SU-DHL-6 (cell line): ENCODE measurements around the gene RASGRP3.

Experiments used
- H2AFZ ChIP-seq: fragments of 200-600 bp; sonication (generic); 2 replicates; pipeline ENCODE4 v1.6.1; 2014; ENCODE audit warnings: low read depth, mild to moderate bottlenecking, moderate library complexity, mixed read lengths, antibody characterized with exemption, low read length; ENCODE audit not compliant: severe bottlenecking
- H3F3A ChIP-seq: fragments of 200-600 bp; shearing (Covaris generic); 2 replicates; pipeline ENCODE4 v1.6.0; 2016; ENCODE audit warnings: antibody characterized with exemption, mild to moderate bottlenecking; ENCODE audit not compliant: insufficient read depth
- H3K27ac ChIP-seq: fragments of 200-600 bp; sonication (generic); 2 replicates; pipeline ENCODE4 v1.5.1; 2016; ENCODE audit warnings: low read depth, mild to moderate bottlenecking, low read length, moderate library complexity, mixed read lengths
- H3K27me3 ChIP-seq: fragments of 200-600 bp; sonication (generic), shearing (Covaris generic); 2 replicates; pipeline ENCODE4 v1.6.0; 2014; ENCODE audit warnings: mild to moderate bottlenecking, low read length
- H3K36me3 ChIP-seq: fragments of 200-600 bp; sonication (generic); 2 replicates; pipeline ENCODE4 v1.6.1; 2014; ENCODE audit warnings: mild to moderate bottlenecking, low read length, mixed read lengths
- H3K4me2 ChIP-seq: fragments of 300-600, 200-600 bp; shearing (Covaris generic), sonication (generic); 2 replicates; pipeline ENCODE4 v1.6.0; 2014; ENCODE audit warnings: low read length, low read depth, mild to moderate bottlenecking; ENCODE audit not compliant: poor library complexity, severe bottlenecking
- H3K4me3 ChIP-seq: fragments of 200-600 bp; sonication (generic); 2 replicates; pipeline ENCODE4 v1.5.1; 2014; ENCODE audit warnings: antibody characterized with exemption, low read length, mild to moderate bottlenecking, mixed read lengths; ENCODE audit not compliant: insufficient read depth, poor library complexity, severe bottlenecking
- H3K79me2 ChIP-seq: fragments of 200-600 bp; sonication (generic); 2 replicates; pipeline ENCODE4 v1.6.1; 2014; ENCODE audit warnings: mild to moderate bottlenecking, low read length, moderate library complexity; ENCODE audit not compliant: insufficient read depth
- H3K9ac ChIP-seq: fragments of 200-600 bp; sonication (generic); 2 replicates; pipeline ENCODE4 v1.7.0; 2014; ENCODE audit warnings: mild to moderate bottlenecking, low read length
- H3K9me2 ChIP-seq: fragments of 200-600 bp; sonication (generic); replicated peaks from 2 replicates; pipeline ENCODE4 v1.6.1; 2014; ENCODE audit warnings: low read length; ENCODE audit not compliant: insufficient read depth
- H3K9me3 ChIP-seq: fragments of 200-600 bp; sonication (generic); 2 replicates; pipeline ENCODE4 v1.6.1; 2014; ENCODE audit warnings: low read length, mixed read lengths; ENCODE audit not compliant: insufficient read depth
- H4K20me1 ChIP-seq: fragments of 200-600 bp; sonication (generic); 2 replicates; pipeline ENCODE4 v1.6.1; 2014; ENCODE audit warnings: low read depth, mild to moderate bottlenecking, antibody characterized with exemption, low read length, moderate library complexity, mixed read lengths
- CTCF ChIP-seq: fragments of 200-600 bp; sonication (generic); IDR thresholded peaks from one replicate; pipeline ENCODE4 v1.5.1; 2017; ENCODE audit warnings: antibody characterized with exemption, mild to moderate bottlenecking, low read length, moderate library complexity; ENCODE audit not compliant: insufficient read depth, poor library complexity, severe bottlenecking
- EZH2phosphoT487 ChIP-seq: fragments of 200-600 bp; sonication (generic), shearing (Covaris generic); conservative IDR thresholded peaks from 2 replicates; pipeline ENCODE4 v1.6.1; 2018; ENCODE audit warnings: mild to moderate bottlenecking, antibody characterized with exemption, low read length, moderate library complexity, mixed read lengths

RASGRP3 gene

GRCh38 chr2:33573657-33574056, 97.2 kb downstream of the RASGRP3 start:
- Histone ChIP-seq H2AFZ (no peak overlapping the region), H3K27ac (no peak overlapping the region), H3K4me2 (no peak overlapping the region), H3K9me2 (no peaks in the 10 kb centered on the region), H3K9ac (no peak overlapping the region), H3K79me2 (no peaks in the 10 kb centered on the region), H3K9me3 (no peaks in the 10 kb centered on the region), H3K27me3 (no peaks in the 10 kb centered on the region), H3K4me3 (no peak overlapping the region), H3F3A (peaks cover 61% of the 10 kb centered on the region), H4K20me1 (no peaks in the 10 kb centered on the region), H3K36me3 (no peaks in the 10 kb centered on the region)
- TF ChIP-seq CTCF (no peak), EZH2phosphoT487 (no peak)

- no peak overlapping the region for H3K9ac ChIP-seq
- H3K4me2 ChIP-seq: no peak overlapping the region
- H3K4me3 ChIP-seq: no peak overlapping the region
- no peaks in the 10 kb centered on the region for H3K9me2 ChIP-seq
- no peaks in the 10 kb centered on the region for H4K20me1 ChIP-seq
- H2AFZ ChIP-seq: no peak overlapping the region
- H3K9me3 ChIP-seq: no peaks in the 10 kb centered on the region
- H3F3A ChIP-seq: peaks cover 36% of the 10 kb centered on the region
- no peak overlapping the region for H3K27ac ChIP-seq
- TF ChIP-seq CTCF (no peak), EZH2phosphoT487 (no peak)
- H3K36me3 ChIP-seq: 0 out of 2 replicates have a peak, but pooled peaks cover 4% of the 10 kb centered on the region
- no peaks in the 10 kb centered on the region for H3K79me2 ChIP-seq
- H3K27me3 ChIP-seq: no peaks in the 10 kb centered on the region
Measured at GRCh38 chr2:33577084-33577483, 100.6 kb downstream of the RASGRP3 start.

- Histone ChIP-seq H3K9me2 (no peaks in the 10 kb centered on the region), H3K79me2 (no peaks in the 10 kb centered on the region), H3K27ac (no peak overlapping the region), H3K36me3 (peaks cover 6% of the 10 kb centered on the region; the same call in 1 of the 2 replicates), H3K27me3 (no peaks in the 10 kb centered on the region), H2AFZ (no peak overlapping the region), H3K9ac (no peak overlapping the region), H3K4me2 (no peak overlapping the region), H4K20me1 (no peaks in the 10 kb centered on the region), H3F3A (peaks cover 32% of the 10 kb centered on the region), H3K9me3 (no peaks in the 10 kb centered on the region), H3K4me3 (no peak overlapping the region)
- TF ChIP-seq EZH2phosphoT487: no peak
- TF ChIP-seq CTCF: no peak
Measured at GRCh38 chr2:33577668-33578067, 101.2 kb downstream of the RASGRP3 start.

DNA sequence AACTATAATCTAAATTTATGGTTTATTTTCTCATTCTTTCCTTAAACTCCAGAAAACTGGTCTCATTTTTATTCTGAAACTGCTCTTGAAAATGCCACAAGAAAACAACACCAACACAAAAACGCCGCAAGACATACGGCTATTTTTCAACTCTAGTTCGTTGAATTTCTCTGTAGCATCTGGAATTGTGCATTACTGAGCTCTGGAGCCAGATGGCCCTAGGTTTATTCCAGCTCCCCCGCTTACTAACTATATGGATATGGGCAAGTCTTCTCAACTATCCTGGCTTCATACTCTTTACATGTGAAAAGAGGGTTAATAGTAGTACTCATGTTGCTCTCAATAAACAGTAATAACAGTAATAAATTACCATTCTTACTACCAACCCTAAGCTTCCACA, 102.8 kb downstream of the RASGRP3 start:
- Histone ChIP-seq H3K27me3 (no peaks in the 10 kb centered on the region), H3K36me3 (peaks cover 15% of the 10 kb centered on the region), H3K9ac (no peak overlapping the region), H3K4me2 (no peak overlapping the region), H3F3A (peaks cover 40% of the 10 kb centered on the region), H3K4me3 (no peak overlapping the region), H3K27ac (no peak overlapping the region), H3K9me3 (no peaks in the 10 kb centered on the region), H3K9me2 (no peaks in the 10 kb centered on the region), H3K79me2 (no peaks in the 10 kb centered on the region), H4K20me1 (no peaks in the 10 kb centered on the region), H2AFZ (no peak overlapping the region)
- TF ChIP-seq EZH2phosphoT487 (no peak), CTCF (no peak)
